ENCODE measurements around the gene ZNF549. TPM values are rescaled to one million over a fixed set of nuclear protein-coding genes. Genes with fewer than 3 reads are reported as not detected.

ZNF549 gene
- total RNA-seq, 1 donor from 2014 or later: 2.2 TPM

DNA sequence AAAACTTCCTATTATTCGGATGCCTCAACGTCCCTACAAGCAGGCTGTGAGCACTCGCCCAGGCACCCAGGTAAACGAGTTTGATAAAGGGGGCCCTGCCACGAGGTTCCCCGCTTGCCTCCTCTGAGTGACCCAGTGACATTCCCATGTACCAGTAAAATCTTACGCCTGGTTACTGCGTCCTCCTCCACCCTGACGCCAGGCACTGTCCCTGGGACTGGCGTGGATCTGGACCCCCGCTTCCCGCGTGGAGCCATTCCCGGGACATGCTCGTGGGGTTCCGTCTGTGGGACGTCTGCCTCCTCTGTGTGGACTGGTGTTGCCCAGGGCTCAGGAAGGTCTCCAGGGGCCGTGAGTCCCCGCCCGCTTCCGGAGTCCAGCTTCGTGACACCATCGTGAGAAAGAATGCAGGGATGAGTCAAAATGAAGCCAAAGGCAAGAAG lies 32.9 kb downstream of the ZNF549 start:
- Histone ChIP-seq H3K9me3 (peaks cover 21 to 58% of the 10 kb centered on the region in 2 donors), H3K36me3 (peaks cover 12 to 20% of the 10 kb centered on the region in 2 donors), H3K27ac (peak overlapping the region in 1 of 2 donors; percentile 2), H3K4me1 (peaks cover 0 to 8% of the 10 kb centered on the region in 2 donors), H3K4me3 (peak overlapping the region; percentile 84 to 99), H3K27me3 (no peaks in the 10 kb centered on the region)
- intact Hi-C loops (cut with DNase I): loop anchor here (1.0 kb wide), 1 partner anchor 40 kb away; no protein-coding TSS in a partner anchor
- DNase-seq (ENCODE audit: low spot score in 2 of 2): peak in 1 of 2 donors; percentile 63
- TF ChIP-seq, protein P1, sequence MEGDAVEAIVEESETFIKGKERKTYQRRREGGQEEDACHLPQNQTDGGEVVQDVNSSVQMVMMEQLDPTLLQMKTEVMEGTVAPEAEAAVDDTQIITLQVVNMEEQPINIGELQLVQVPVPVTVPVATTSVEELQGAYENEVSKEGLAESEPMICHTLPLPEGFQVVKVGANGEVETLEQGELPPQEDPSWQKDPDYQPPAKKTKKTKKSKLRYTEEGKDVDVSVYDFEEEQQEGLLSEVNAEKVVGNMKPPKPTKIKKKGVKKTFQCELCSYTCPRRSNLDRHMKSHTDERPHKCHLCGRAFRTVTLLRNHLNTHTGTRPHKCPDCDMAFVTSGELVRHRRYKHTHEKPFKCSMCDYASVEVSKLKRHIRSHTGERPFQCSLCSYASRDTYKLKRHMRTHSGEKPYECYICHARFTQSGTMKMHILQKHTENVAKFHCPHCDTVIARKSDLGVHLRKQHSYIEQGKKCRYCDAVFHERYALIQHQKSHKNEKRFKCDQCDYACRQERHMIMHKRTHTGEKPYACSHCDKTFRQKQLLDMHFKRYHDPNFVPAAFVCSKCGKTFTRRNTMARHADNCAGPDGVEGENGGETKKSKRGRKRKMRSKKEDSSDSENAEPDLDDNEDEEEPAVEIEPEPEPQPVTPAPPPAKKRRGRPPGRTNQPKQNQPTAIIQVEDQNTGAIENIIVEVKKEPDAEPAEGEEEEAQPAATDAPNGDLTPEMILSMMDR (IDR thresholded peaks at IDR 0.05): no peak

DNA sequence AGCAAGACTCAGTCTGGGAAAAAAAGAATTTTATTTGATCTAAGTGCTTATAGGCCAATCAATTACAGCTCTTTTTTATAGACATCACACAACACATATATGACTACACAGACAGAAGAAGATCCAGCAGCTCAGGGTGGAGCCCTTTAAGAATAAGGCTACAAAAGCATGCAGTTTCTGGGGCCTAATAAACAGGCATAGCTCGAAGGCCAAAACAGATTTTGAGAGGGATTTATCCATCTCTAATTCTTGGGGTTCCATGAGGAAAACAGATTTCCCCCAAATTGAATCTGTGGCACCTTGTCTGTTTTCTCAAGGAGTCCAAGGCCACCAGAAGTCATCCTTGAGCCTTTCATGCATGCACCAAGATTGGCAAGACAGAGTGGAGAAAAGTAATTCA lies 36.4 kb downstream of the ZNF549 start:
- Histone ChIP-seq H3K27me3 (no peaks in the 10 kb centered on the region), H3K9me3 (peaks cover 43 to 73% of the 10 kb centered on the region in 2 donors), H3K4me3 (no peak overlapping the region), H3K4me1 (peaks cover 0 to 4% of the 10 kb centered on the region in 2 donors), H3K36me3 (no peaks in the 10 kb centered on the region), H3K27ac (no peak overlapping the region)
- TF ChIP-seq, protein P1 (IDR thresholded peaks at IDR 0.05): no peak
- intact Hi-C loops (cut with DNase I): no loop called here
- no peak for DNase-seq (ENCODE audit: low spot score in 2 of 2)

DNA sequence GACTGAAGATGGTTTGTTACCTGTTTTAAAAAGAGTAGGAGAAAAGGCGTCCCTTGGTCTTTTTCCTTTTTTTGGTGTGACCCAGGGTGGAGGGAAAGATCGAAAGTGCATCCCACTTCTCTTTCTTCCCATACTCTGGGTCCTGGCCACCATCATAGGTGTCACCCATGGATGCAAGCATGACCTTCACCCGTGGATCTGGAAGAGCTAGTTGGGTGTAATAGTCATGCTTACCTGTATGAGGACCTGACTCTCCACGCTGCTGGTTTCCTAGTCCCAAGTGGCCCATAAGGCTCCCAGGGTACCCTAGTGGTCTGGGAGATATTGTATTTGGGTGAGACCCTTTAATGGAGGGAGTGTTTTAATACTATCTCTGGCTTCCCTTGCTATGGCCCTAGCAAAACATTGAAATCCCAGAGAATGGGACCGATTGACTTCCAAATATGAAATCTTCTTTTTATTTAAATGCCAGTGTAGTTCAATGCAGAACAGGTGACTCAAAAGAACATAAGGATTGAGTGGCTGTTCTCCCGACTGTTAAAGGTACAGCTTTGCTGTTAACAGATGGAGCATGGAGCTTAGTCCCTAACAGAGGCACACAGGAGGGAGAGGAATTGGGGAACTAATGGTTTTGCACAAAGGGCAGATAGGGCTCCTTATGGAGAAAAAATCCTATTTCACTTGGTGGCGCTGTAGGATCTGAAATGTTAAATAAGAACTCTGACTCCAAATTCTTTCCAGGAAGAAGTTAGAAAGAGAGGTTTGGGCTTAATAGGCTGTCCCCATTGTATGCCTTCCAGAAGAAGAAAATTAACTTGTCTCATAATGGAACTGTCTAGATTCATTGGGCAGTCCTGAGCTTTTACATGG lies 39.5 kb downstream of the ZNF549 start:
- no peak overlapping the region for H3K4me3 ChIP-seq
- intact Hi-C loops (cut with DNase I): no loop called here
- no peaks in the 10 kb centered on the region for H3K4me1 ChIP-seq
- H3K27ac ChIP-seq: no peak overlapping the region
- H3K27me3 ChIP-seq: no peaks in the 10 kb centered on the region
- H3K36me3 ChIP-seq: peaks cover 0 to 5% of the 10 kb centered on the region in 2 donors
- no peak for DNase-seq (ENCODE audit: low spot score in 2 of 2)
- peaks cover 72 to 94% of the 10 kb centered on the region in 2 donors for H3K9me3 ChIP-seq
- TF ChIP-seq, protein P1 (IDR thresholded peaks at IDR 0.05): no peak

- Histone ChIP-seq H3K27ac (no peak overlapping the region), H3K4me1 (no peaks in the 10 kb centered on the region), H3K4me3 (no peak overlapping the region), H3K9me3 (peaks cover 94 to 100% of the 10 kb centered on the region in 2 donors), H3K27me3 (no peaks in the 10 kb centered on the region), H3K36me3 (peaks cover 35 to 46% of the 10 kb centered on the region in 2 donors)
- intact Hi-C loops (cut with DNase I): loop anchor here (10.0 kb wide), 1 partner anchor 354 kb away; no protein-coding TSS in a partner anchor
- TF ChIP-seq, protein P1 (IDR thresholded peaks at IDR 0.05): no peak
- no peak for DNase-seq (ENCODE audit: low spot score in 2 of 2)
Measured at GRCh38 chr19:57570707-57571106, 43.6 kb downstream of the ZNF549 start.

- Histone ChIP-seq H3K27me3 (no peaks in the 10 kb centered on the region), H3K4me3 (no peak overlapping the region), H3K27ac (no peak overlapping the region), H3K4me1 (no peaks in the 10 kb centered on the region), H3K9me3 (peaks cover 91 to 99% of the 10 kb centered on the region in 2 donors), H3K36me3 (peaks cover 49 to 59% of the 10 kb centered on the region in 2 donors)
- DNase-seq (ENCODE audit: low spot score in 2 of 2): no peak
- TF ChIP-seq, protein P1 (IDR thresholded peaks at IDR 0.05): no peak
- intact Hi-C loops (cut with DNase I): loop anchor here (10.0 kb wide), 1 partner anchor 352 kb away; no protein-coding TSS in a partner anchor
Measured at GRCh38 chr19:57572415-57572947, 45.3 kb downstream of the ZNF549 start.

Measured in ascending aorta (tissue), 2 donors.